Frontal cortex (tissue), 4 donors: ENCODE results near the gene ROBO1. TPM values are rescaled to one million over a fixed set of nuclear protein-coding genes. Genes with fewer than 3 reads are reported as not detected.
"Not testable (repeated sequence)": the region's sequence is repeated elsewhere in the genome, so short reads cannot be mapped to it uniquely, and the experiment has no call there.

ENCODE experiments used
- DNase-seq, 2 donors: peaks; one replicate each; pipeline ENCODE4 v3.0.0; 2012; ENCODE audit warnings: low spot score in 2 of 2
- FAIRE-seq: peaks from 2 replicates; lab custom pipeline; 2012; peaks lifted over from hg19 to GRCh38; lab: Jason Lieb, UNC
- total RNA-seq: library from RNA; depleted of rRNA; stranded (reverse); fragments of >200 nt; gene quantifications from one replicate; pipeline ENCODE4 v1.2.3, GENCODE V29; 2014
- donor health status: control.
- donor health status: control.
- donor health status: control.

Gene ROBO1
- total RNA-seq, 1 donor from 2014 or later = 296 TPM

- DNase-seq (no peak), FAIRE-seq (no peak)
Measured at GRCh38 chr3:79564192-79564591, 203.6 kb downstream of the ROBO1 start.

- FAIRE-seq (no peak), DNase-seq (no peak)
Measured at GRCh38 chr3:79560698-79561097, 207.1 kb downstream of the ROBO1 start.

- no peak for FAIRE-seq
- DNase-seq = no peak
Measured at GRCh38 chr3:79558943-79559342, 208.9 kb downstream of the ROBO1 start.

GRCh38 chr3:79555655-79556054 lies 212.1 kb downstream of the ROBO1 start:
- FAIRE-seq = no peak
- no peak for DNase-seq

- no peak for DNase-seq
- FAIRE-seq = no peak
Measured at GRCh38 chr3:79551997-79552396, 215.8 kb downstream of the ROBO1 start.

GRCh38 chr3:79551321-79551892 lies 216.4 kb downstream of the ROBO1 start:
- FAIRE-seq = no peak
- DNase-seq = no peak

GRCh38 chr3:79543218-79543982 lies 224.4 kb downstream of the ROBO1 start:
- no peak for FAIRE-seq
- DNase-seq = no peak

- no peak for FAIRE-seq
- no peak for DNase-seq
Measured at GRCh38 chr3:79534727-79535126, 233.1 kb downstream of the ROBO1 start.

- DNase-seq = no peak
- no peak for FAIRE-seq
Measured at GRCh38 chr3:79531566-79532295, 236.1 kb downstream of the ROBO1 start.

- DNase-seq (no peak), FAIRE-seq (peak; percentile 57)
Measured at GRCh38 chr3:79521221-79521848, 246.5 kb downstream of the ROBO1 start.

GRCh38 chr3:79517766-79518413 lies 249.9 kb downstream of the ROBO1 start:
- FAIRE-seq (no peak), DNase-seq (no peak)

GRCh38 chr3:79516795-79517194 lies 251.0 kb downstream of the ROBO1 start:
- FAIRE-seq = no peak

GRCh38 chr3:79515072-79515471 lies 252.7 kb downstream of the ROBO1 start:
- DNase-seq (no peak), FAIRE-seq (no peak)

More at GRCh38 chr3:79516795-79517194, 251.0 kb downstream of the ROBO1 start:
- DNase-seq = no peak

- no peak for FAIRE-seq
- DNase-seq = no peak
Measured at GRCh38 chr3:79514069-79514468, 253.7 kb downstream of the ROBO1 start.

GRCh38 chr3:79506751-79507150 lies 261.0 kb downstream of the ROBO1 start:
- FAIRE-seq (no peak), DNase-seq (no peak)

- not testable (repeated sequence) for DNase-seq, FAIRE-seq
Measured at GRCh38 chr3:79502216-79502681, 265.5 kb downstream of the ROBO1 start.

GRCh38 chr3:79497447-79498111 lies 270.2 kb downstream of the ROBO1 start:
- DNase-seq = peak in 1 of 2 donors; percentile 41
- FAIRE-seq = peak; percentile 96

- FAIRE-seq = no peak
- no peak for DNase-seq
Measured at GRCh38 chr3:79491029-79491641, 276.7 kb downstream of the ROBO1 start.
